ENCODE measurements around the gene VILL.
"Not testable (repeated sequence)": the region's sequence is repeated elsewhere in the genome, so short reads cannot be mapped to it uniquely, and the experiment has no call there.

Gene VILL

DNA sequence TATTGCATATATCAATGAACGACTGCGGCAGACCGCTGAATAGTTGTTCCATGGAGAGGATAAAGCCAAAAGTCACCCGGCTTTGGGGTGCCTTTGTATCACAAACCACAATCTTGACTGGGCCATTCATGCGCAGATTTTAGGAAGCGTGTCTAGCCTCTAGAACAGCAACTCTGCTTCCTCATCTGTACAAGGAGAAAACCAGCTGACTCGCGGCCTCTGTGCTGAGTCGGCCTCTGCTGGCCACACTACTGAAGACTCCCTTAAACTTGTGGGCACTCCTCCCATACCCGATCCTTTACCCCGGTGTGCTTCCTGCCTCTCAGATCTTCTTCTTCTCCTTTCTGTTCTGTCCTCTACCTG is 49.3 kb downstream of the VILL start:
- DNase-seq = peak; percentile 81

DNA sequence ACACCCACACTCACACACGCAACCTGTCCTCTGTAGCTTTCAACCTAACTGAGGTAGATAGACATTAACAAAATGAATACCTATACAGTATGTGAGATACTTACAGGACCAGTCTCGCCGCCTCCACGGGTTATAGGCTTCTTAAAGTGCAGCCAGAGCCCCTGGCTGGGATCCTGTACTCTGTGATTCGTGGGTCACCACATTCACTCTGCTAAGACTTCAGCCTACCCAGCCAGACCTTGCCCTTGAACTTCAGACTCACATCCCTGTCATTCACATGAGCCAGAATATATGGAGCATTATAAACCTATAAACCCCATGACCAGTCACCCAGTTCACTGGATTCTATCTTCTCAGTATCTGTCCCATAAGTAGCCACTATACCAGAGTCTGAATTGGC is 49.8 kb downstream of the VILL start:
- DNase-seq = no peak

DNA sequence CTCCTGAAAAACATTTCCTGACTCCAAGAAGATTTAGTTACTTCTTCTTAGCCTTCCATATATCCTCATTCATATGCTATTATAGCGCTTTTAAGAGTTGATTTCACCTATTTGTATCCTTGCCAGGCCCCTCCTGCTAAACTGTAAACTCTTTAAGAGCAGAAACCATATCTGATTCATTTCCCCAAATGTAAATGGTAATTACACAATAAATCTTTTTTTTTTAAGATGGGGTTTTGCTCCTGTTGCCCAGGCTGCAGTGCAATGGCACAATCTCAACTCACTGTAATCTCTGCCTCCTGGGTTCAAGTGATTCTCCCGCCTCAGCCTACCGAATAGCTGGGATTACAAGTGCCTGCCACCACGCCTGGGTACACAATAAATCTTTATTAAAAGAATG is 52.9 kb downstream of the VILL start:
- no peak for DNase-seq

DNA sequence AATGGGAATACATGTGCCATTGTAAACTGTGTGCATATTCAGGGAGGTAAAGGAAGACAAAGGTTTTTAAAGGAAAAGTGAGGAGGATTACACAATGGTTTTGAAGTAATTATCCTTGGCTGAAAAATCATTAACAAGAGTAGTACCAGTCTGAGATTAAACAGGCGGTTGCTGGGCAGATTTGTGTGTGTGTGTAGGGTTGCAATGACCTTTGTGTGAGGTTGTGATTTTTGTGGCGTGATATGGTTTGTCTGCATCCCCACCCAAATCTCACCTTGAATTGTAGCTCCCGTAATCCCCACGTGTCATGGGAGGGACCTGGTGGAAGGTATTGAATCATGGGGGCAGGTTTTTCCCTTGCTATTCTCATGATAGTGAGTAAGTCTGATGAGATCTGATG is 55.4 kb downstream of the VILL start:
- DNase-seq = no peak

DNA sequence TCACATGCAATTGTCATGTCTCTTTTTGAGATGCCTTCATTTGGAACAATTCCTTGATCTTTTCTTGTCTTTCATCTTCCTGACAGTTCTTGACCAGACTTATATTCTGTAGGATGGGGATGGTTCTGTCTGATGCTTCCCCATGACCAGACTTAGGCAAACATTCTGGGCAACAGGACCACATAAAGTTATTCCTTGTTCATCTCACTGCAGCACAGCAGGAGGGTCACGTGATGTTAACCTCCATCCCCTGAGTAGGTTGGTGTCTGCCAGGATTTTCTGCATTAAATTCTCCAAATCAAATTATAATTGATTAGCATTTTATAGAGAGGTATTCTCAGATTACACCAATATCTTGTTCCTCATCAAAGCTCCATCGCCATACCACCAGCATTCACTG is 56.2 kb downstream of the VILL start:
- no peak for DNase-seq

DNA sequence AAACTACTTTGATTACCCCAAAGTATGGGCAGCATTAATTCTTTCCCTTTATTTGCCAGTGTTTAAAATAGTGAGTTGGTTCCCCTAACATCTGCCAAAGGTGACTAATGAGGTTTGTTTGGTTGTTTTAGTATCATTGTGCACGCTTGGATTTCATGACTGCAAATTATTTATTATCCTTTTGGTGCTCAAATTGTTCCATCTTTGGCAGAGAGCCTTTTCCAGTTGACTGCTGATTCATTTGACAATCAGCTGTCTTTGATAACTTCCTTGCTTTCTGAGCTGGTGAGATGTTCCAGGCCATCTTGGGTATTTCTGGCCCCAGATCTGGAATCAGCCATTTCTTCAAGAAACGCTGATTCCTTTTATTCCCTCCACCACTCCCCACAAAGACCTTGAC is 57.3 kb downstream of the VILL start:
- DNase-seq = no peak

DNA sequence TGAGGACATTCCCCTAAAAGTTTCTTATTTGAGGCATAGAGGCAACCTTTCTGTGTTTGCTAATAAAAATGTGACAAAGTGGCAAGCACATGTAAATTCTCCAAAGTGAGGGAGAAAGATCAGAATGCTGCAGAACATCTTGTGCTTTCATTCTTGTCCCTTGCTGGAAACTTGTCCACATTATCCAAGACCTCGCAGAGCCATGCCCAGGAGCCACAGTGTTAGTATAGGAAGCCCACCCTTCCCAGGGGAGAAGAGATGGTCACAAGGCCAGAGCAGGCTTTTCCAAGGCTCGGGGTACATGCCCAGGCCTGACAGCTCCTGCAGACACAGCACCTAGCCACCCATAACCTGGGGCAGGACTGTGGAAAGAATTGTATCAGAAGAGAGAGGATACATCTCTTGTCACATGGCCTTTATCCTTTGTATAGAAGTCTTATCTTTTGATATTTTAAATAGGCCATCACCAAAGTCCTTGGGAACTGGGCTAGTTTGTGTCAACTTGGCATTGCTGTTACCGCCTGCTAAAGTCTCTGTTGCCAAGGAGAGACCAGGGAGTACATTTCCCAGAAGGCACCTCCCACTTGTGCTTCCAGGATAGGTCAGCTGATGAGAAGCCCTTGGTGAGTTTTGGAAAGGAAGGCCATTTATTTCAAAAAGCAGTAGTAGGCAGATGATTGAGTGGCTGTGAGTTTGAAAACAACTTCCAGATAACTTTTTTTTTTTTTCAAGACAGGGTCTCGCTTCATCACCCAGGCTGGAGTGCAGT is 59.0 kb downstream of the VILL start:
- no peak for DNase-seq

DNA sequence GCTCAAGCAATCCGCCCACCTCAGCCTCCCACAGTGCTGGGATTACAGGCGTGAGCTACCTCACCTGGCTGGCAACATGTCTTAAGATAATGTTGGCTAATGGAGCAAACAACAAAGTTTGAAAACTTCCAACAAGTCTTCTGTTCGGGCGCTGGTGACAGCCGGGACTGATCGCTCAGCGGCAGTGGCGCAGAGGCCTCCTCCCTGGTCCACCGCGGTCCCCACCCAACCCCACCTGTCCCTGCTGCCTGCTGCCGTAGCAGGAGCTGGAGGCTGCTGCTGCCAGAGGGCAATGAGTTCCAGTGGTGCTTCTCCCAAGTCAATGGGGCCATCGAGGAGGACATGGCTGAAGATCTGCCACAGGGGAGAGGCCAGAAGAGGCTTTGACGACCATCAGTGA is 60.5 kb downstream of the VILL start:
- DNase-seq = no peak

DNA sequence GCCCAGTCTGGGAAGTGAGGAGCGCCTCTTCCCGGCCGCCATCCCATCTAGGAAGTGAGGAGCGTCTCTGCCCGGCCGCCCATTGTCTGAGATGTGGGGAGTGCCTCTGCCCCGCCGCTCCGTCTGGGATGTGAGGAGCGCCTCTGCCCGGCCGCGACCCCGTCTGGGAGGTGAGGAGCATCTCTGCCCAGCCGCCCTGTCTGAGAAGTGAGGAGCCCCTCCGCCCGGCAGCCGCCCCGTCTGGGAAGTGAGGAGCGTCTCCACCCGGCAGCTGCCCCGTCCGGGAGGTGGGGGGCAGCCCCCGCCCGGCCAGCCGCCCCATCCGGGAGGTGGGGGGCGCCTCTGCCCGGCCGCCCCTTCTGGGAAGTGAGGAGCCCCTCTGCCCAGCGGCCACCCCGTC is 62.7 kb downstream of the VILL start:
- not testable (repeated sequence) for DNase-seq

DNA sequence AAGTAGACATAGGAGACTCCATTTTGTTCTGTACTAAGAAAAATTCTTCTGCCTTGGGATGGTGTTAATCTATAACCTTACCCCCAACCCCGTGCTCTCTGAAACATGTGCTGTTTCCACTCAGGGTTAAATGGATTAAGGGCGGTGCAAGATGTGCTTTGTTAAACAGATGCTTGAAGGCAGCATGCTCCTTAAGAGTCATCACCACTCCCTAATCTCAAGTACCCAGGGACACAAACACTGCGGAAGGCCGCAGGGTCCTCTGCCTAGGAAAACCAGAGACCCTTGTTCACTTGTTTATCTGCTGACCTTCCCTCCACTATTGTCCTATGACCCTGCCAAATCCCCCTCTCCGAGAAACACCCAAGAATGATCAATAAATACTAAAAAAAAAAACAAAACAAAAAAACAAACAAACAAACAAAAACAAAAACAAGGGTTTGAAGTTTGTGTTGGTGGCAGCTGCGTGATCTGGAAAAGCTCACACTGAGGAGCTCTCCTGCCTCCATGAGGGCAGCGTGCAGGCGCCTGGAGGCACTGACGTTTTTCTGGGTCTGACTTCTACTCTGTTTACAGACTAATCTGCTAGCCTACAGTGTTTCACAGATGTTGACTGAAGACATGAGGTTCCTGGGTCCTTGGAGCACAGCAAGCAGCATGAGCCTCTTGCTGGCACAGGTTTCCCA is 63.4 kb downstream of the VILL start:
- not testable (repeated sequence) for DNase-seq

DNA sequence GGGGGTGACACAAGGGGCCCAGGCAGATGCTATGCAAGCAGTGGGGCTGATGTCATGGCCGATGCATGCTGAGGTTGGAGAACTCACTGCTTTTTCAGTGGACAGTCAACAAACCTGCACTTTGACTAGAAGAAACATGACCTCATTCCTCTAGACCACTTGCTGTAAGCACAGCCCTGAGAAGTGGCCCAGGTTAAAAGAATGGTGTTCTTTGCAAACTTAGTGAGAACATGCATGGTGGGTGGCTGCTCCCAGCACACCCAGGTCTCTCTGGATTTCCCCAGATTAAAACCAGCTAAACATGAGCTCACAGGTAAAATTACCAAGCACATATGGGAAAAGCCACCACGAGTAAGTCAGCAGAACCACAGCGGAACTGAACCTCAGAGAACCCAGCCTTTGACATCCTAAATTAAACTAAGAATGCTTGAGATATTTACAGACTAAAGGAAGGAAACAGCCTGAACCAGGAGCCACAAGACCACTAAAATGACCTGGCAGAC is 64.0 kb downstream of the VILL start:
- DNase-seq = no peak

All from activated effector memory CD4-positive, alpha-beta T cell treated with anti-CD3 and anti-CD28 coated beads, Interleukin-2, amount 50 U/mL, for 16 hours (primary cell).